ENCODE measurements around the gene PTRH2.

DNA sequence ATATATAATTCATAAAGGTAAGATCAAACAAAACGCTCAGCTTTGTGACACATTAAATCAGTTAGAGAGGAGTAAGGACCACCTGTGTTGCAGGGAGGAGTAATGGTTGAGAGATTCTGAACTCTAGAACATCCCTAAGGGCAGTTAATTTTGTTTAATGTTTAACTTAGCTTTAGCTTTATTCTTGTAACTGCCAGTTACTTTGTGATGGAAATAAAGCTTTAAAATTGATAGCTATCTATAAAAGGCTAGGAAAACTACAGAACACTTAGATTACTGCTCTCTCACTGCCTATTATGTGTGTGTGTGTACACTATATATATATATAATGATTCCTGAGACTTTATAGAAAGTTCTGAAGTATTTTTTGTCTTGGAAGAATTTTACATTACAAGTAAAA is 37.8 kb downstream of the PTRH2 start:
- no peak for TF ChIP-seq GATA2 (IDR thresholded peaks at IDR 0.05; ENCODE audit: low read depth, low read length)
- no peak for TF ChIP-seq GATA3 (IDR thresholded peaks at IDR 0.05; ENCODE audit: low read depth, low read length)
